Trophoblast cell (in vitro differentiated cells and primary cell): ENCODE results near the gene PNISR.

ENCODE experiments used
- DNase-seq, 2 donors: peaks; one replicate each; pipeline ENCODE4 v3.0.0-alpha.2; 2016
- H2AFZ ChIP-seq: 2 replicates; pipeline ENCODE4 v1.6.1; 2013; ENCODE audit warnings: low read length, moderate library complexity, mild to moderate bottlenecking; ENCODE audit not compliant: insufficient read depth, poor library complexity
- H2AK5ac ChIP-seq: 2 replicates; pipeline ENCODE4 v1.6.1; 2013; ENCODE audit warnings: mild to moderate bottlenecking, low read length
- H2BK120ac ChIP-seq: 2 replicates; pipeline ENCODE4 v1.6.1; 2013; ENCODE audit warnings: low read length, mild to moderate bottlenecking, moderate library complexity; ENCODE audit not compliant: insufficient read depth, poor library complexity
- H2BK12ac ChIP-seq: 2 replicates; pipeline ENCODE4 v1.6.1; 2013; ENCODE audit warnings: mild to moderate bottlenecking, low read length, moderate library complexity
- H2BK5ac ChIP-seq: 2 replicates; pipeline ENCODE4 v1.6.1; 2013; ENCODE audit warnings: low read length, low read depth, moderate library complexity, mild to moderate bottlenecking; ENCODE audit not compliant: poor library complexity
- H3K14ac ChIP-seq: 2 replicates; pipeline ENCODE4 v1.6.1; 2013; ENCODE audit warnings: mild to moderate bottlenecking, low read length
- H3K18ac ChIP-seq: 2 replicates; pipeline ENCODE4 v1.6.1; 2013; ENCODE audit warnings: mild to moderate bottlenecking, low read length
- H3K23ac ChIP-seq: 2 replicates; pipeline ENCODE4 v1.6.1; 2013; ENCODE audit warnings: low read length
- H3K27ac ChIP-seq: 2 replicates; pipeline ENCODE4 v1.5.1; 2013; ENCODE audit warnings: low read depth, mild to moderate bottlenecking, inconsistent platforms, low read length, moderate library complexity
- H3K27me3 ChIP-seq: 2 replicates; pipeline ENCODE4 v1.6.1; 2013; ENCODE audit warnings: inconsistent platforms, mild to moderate bottlenecking, low read length, moderate library complexity; ENCODE audit not compliant: insufficient read depth
- H3K36me3 ChIP-seq, 2 experiments: 1 replicate in 1 of 2; 2 replicates in 1 of 2; pipeline ENCODE4 v1.6.1; 2013; ENCODE audit warnings: low read length in 2 of 2, mild to moderate bottlenecking in 2 of 2, moderate library complexity in 1 of 2; ENCODE audit not compliant: insufficient read depth in 2 of 2, control insufficient read depth in 1 of 2
- H3K4ac ChIP-seq: 2 replicates; pipeline ENCODE4 v1.6.1; 2013; ENCODE audit warnings: low read depth, mild to moderate bottlenecking, low read length, moderate library complexity
- H3K4me1 ChIP-seq, 2 experiments: 1 replicate in 1 of 2; 2 replicates in 1 of 2; pipeline ENCODE4 v1.6.1; 2013; ENCODE audit warnings: low read length in 2 of 2, mild to moderate bottlenecking in 2 of 2, moderate library complexity in 1 of 2; ENCODE audit not compliant: insufficient read depth in 2 of 2, control insufficient read depth in 1 of 2
- H3K4me2 ChIP-seq: 2 replicates; pipeline ENCODE4 v1.6.1; 2013; ENCODE audit warnings: inconsistent platforms, mild to moderate bottlenecking, low read length, moderate library complexity
- H3K4me3 ChIP-seq: 2 replicates; pipeline ENCODE4 v1.5.1; 2013; ENCODE audit warnings: mild to moderate bottlenecking, low read depth, low read length, inconsistent platforms
- H3K79me1 ChIP-seq: one replicate; pipeline ENCODE4 v1.6.1; 2013; ENCODE audit warnings: low read length
- H3K79me2 ChIP-seq: 2 replicates; pipeline ENCODE4 v1.6.1; 2013; ENCODE audit warnings: low read length, mild to moderate bottlenecking; ENCODE audit not compliant: control insufficient read depth, insufficient read depth, poor library complexity
- H3K9ac ChIP-seq: 2 replicates; pipeline ENCODE4 v1.6.1; 2013; ENCODE audit warnings: mild to moderate bottlenecking, low read length
- H3K9me3 ChIP-seq: 2 replicates; pipeline ENCODE4 v1.6.1; 2013; ENCODE audit warnings: low read depth, mild to moderate bottlenecking, control low read depth, inconsistent platforms, low read length; ENCODE audit not compliant: insufficient read depth
- H4K12ac ChIP-seq: 2 replicates; pipeline ENCODE4 v1.6.1; 2013; ENCODE audit warnings: low read depth, mild to moderate bottlenecking, low read length, moderate library complexity
- H4K8ac ChIP-seq: 2 replicates; pipeline ENCODE4 v1.6.1; 2013; ENCODE audit warnings: low read depth, mild to moderate bottlenecking, low read length, moderate library complexity
- H4K91ac ChIP-seq: one replicate; pipeline ENCODE4 v1.6.1; 2013; ENCODE audit warnings: low read depth, mild to moderate bottlenecking, low read length, moderate library complexity
- WGBS: extraction: QIAGEN DNeasy Blood & Tissue Kit; methylation state at CpG from one replicate; pipeline ENCODE4 v1.1.7; 2013; ENCODE audit warnings: missing lambda C conversion rate; ENCODE audit not compliant: insufficient read length, insufficient coverage; ENCODE audit errors: extremely low coverage; 5-methylcytosine and 5-hydroxymethylcytosine counted together

PNISR gene

GRCh38 chr6:99407076-99407475 lies 18.0 kb downstream of the PNISR start:
- Histone ChIP-seq H3K23ac (no peak overlapping the region), H3K79me2 (no peaks in the 10 kb centered on the region), H3K14ac (no peak overlapping the region), H4K12ac (no peak overlapping the region), H3K4ac (no peak overlapping the region), H3K27me3 (no peaks in the 10 kb centered on the region), H3K9me3 (no peaks in the 10 kb centered on the region), H2BK12ac (no peak overlapping the region), H3K79me1 (no peaks in the 10 kb centered on the region), H2AK5ac (no peak overlapping the region), H3K9ac (no peak overlapping the region), H3K4me3 (no peak overlapping the region), H4K8ac (no peak overlapping the region), H3K18ac (no peak overlapping the region), H3K4me2 (no peak overlapping the region), H3K4me1 (no peaks in the 10 kb centered on the region), H3K27ac (no peak overlapping the region), H4K91ac (no peak overlapping the region), H2AFZ (no peak overlapping the region), H3K36me3 (peaks cover 20 to 29% of the 10 kb centered on the region in 2 experiments), H2BK120ac (no peak overlapping the region), H2BK5ac (no peak overlapping the region)
- no CpG with 5 or more reads among the region's 7 CpGs for WGBS
- DNase-seq, result no peak

- no peak overlapping the region for H3K18ac ChIP-seq
- H2AK5ac ChIP-seq, result no peak overlapping the region
- H3K27ac ChIP-seq, result no peak overlapping the region
- H3K23ac ChIP-seq, result no peak overlapping the region
- H3K9me3 ChIP-seq, result no peaks in the 10 kb centered on the region
- H3K9ac ChIP-seq, result no peak overlapping the region
- no peak overlapping the region for H3K14ac ChIP-seq
- H3K4ac ChIP-seq, result no peak overlapping the region
- DNase-seq, result no peak
- H2AFZ ChIP-seq, result no peak overlapping the region
- H3K79me1 ChIP-seq, result no peaks in the 10 kb centered on the region
- no peak overlapping the region for H4K8ac ChIP-seq
- H4K12ac ChIP-seq, result no peak overlapping the region
- H3K36me3 ChIP-seq, result peaks cover 17 to 22% of the 10 kb centered on the region in 2 experiments
- H2BK5ac ChIP-seq, result no peak overlapping the region
- H2BK12ac ChIP-seq, result no peak overlapping the region
- no peaks in the 10 kb centered on the region for H3K4me1 ChIP-seq
- H3K4me2 ChIP-seq, result no peak overlapping the region
- H3K79me2 ChIP-seq, result no peaks in the 10 kb centered on the region
- no CpG with 5 or more reads among the region's 5 CpGs for WGBS
- H3K4me3 ChIP-seq, result no peak overlapping the region
- no peak overlapping the region for H4K91ac ChIP-seq
- H3K27me3 ChIP-seq, result no peaks in the 10 kb centered on the region
- no peak overlapping the region for H2BK120ac ChIP-seq
Measured at GRCh38 chr6:99402448-99402847, 22.7 kb downstream of the PNISR start.

- H3K4me3 ChIP-seq, result no peak overlapping the region
- WGBS, result no CpG with 5 or more reads among the region's 1 CpG
- H3K79me1 ChIP-seq, result peaks cover 6% of the 10 kb centered on the region
Measured at GRCh38 chr6:99397287-99397686, 27.8 kb downstream of the PNISR start.

GRCh38 chr6:99393698-99394531 lies 31.2 kb downstream of the PNISR start, which contains the start of gene COQ3:
Gene COQ3, minus strand, starts transcription at chr6:99394195. Its CDS starts 16 bp downstream, at chr6:99394179.
- H3K4ac ChIP-seq, result peak within 1 kb of the TSS; percentile 53
- no peak within 1 kb of the TSS for H2BK12ac ChIP-seq
- peak within 1 kb of the TSS; percentile 68 for H3K4me2 ChIP-seq
- peak within 1 kb of the TSS; percentile 93 for H4K8ac ChIP-seq
- peak within 1 kb of the TSS; percentile 75 for H3K4me3 ChIP-seq
- H4K12ac ChIP-seq, result peak within 1 kb of the TSS; percentile 70
- peak within 1 kb of the TSS; percentile 59 for H3K14ac ChIP-seq
- peak; percentile 50 to 79 for DNase-seq
- H3K27me3 ChIP-seq, result no peaks in the 10 kb centered on the region
- no peak within 1 kb of the TSS for H3K23ac ChIP-seq
- peaks cover 5% of the 10 kb centered on the region in 2 experiments for H3K36me3 ChIP-seq
- H4K91ac ChIP-seq, result peak within 1 kb of the TSS; percentile 81
- peak within 1 kb of the TSS; percentile 64 for H3K18ac ChIP-seq
- H3K4me1 ChIP-seq, result peaks cover 0 to 2% of the 10 kb centered on the region in 2 experiments
- H3K79me2 ChIP-seq, result peaks cover 4% of the 10 kb centered on the region
- peak within 1 kb of the TSS; percentile 42 for H3K27ac ChIP-seq
- H2AFZ ChIP-seq, result peak within 1 kb of the TSS; percentile 73
- H3K9me3 ChIP-seq, result no peaks in the 10 kb centered on the region
- no peak within 1 kb of the TSS for H2AK5ac ChIP-seq
- H3K79me1 ChIP-seq, result peaks cover 6% of the 10 kb centered on the region
- no CpG with 5 or more reads among the region's 56 CpGs for whole genome bisulfite sequencing
- H2BK120ac ChIP-seq, result peak within 1 kb of the TSS; percentile 89
- H2BK5ac ChIP-seq, result peak within 1 kb of the TSS; percentile 31
- peak within 1 kb of the TSS; percentile 88 for H3K9ac ChIP-seq

More at GRCh38 chr6:99397287-99397686, 27.8 kb downstream of the PNISR start:
- Histone ChIP-seq H3K18ac (no peak overlapping the region), H3K4me1 (peaks cover 0 to 2% of the 10 kb centered on the region in 2 experiments), H4K12ac (no peak overlapping the region), H2AFZ (no peak overlapping the region), H3K36me3 (peaks cover 6 to 10% of the 10 kb centered on the region in 2 experiments), H2BK12ac (no peak overlapping the region), H3K4ac (no peak overlapping the region), H3K14ac (no peak overlapping the region), H4K8ac (no peak overlapping the region), H3K9me3 (no peaks in the 10 kb centered on the region), H3K9ac (no peak overlapping the region), H2BK120ac (no peak overlapping the region), H4K91ac (no peak overlapping the region), H2AK5ac (no peak overlapping the region), H3K23ac (no peak overlapping the region), H3K27me3 (no peaks in the 10 kb centered on the region), H3K27ac (no peak overlapping the region), H3K4me2 (no peak overlapping the region), H3K79me2 (peaks cover 4% of the 10 kb centered on the region), H2BK5ac (no peak overlapping the region)
- peak in 1 of 2 donors; percentile 10 for DNase-seq
